Measurements from ENCODE around the gene NCBP2.

Gene NCBP2

GRCh38 chr3:196951371-196951770, 9.0 kb upstream of the NCBP2 start:
- TF ChIP-seq TAF1 (IDR thresholded peaks at IDR 0.05; ENCODE audit: borderline replicate concordance, insufficient read depth, low read length) (no peak), FOXP2 (optimal IDR thresholded peaks at IDR 0.05; ENCODE audit: borderline replicate concordance, extremely low read depth, extremely low read length, insufficient read depth) (no peak), POLR2AphosphoS5 (IDR thresholded peaks at IDR 0.05; ENCODE audit: low read depth, low read length) (no peak), REST (IDR thresholded peaks at IDR 0.05; ENCODE audit: insufficient read depth in 1 of 2, low read depth in 2 of 2, low read length in 2 of 2) (no peak), SIN3A (IDR thresholded peaks at IDR 0.05; ENCODE audit: borderline replicate concordance, insufficient read depth, low read length) (no peak)

GRCh38 chr3:196949750-196950149, 7.4 kb upstream of the NCBP2 start:
- TF ChIP-seq POLR2AphosphoS5 (IDR thresholded peaks at IDR 0.05; ENCODE audit: low read depth, low read length) (no peak), FOXP2 (optimal IDR thresholded peaks at IDR 0.05; ENCODE audit: borderline replicate concordance, extremely low read depth, extremely low read length, insufficient read depth) (no peak), REST (IDR thresholded peaks at IDR 0.05; ENCODE audit: insufficient read depth in 1 of 2, low read depth in 2 of 2, low read length in 2 of 2) (no peak), TAF1 (IDR thresholded peaks at IDR 0.05; ENCODE audit: borderline replicate concordance, insufficient read depth, low read length) (no peak), SIN3A (IDR thresholded peaks at IDR 0.05; ENCODE audit: borderline replicate concordance, insufficient read depth, low read length) (no peak)

- TF ChIP-seq SIN3A (IDR thresholded peaks at IDR 0.05; ENCODE audit: borderline replicate concordance, insufficient read depth, low read length) (no peak), POLR2AphosphoS5 (IDR thresholded peaks at IDR 0.05; ENCODE audit: low read depth, low read length) (no peak)
Measured at GRCh38 chr3:196949285-196949619, 6.9 kb upstream of the NCBP2 start.

DNA sequence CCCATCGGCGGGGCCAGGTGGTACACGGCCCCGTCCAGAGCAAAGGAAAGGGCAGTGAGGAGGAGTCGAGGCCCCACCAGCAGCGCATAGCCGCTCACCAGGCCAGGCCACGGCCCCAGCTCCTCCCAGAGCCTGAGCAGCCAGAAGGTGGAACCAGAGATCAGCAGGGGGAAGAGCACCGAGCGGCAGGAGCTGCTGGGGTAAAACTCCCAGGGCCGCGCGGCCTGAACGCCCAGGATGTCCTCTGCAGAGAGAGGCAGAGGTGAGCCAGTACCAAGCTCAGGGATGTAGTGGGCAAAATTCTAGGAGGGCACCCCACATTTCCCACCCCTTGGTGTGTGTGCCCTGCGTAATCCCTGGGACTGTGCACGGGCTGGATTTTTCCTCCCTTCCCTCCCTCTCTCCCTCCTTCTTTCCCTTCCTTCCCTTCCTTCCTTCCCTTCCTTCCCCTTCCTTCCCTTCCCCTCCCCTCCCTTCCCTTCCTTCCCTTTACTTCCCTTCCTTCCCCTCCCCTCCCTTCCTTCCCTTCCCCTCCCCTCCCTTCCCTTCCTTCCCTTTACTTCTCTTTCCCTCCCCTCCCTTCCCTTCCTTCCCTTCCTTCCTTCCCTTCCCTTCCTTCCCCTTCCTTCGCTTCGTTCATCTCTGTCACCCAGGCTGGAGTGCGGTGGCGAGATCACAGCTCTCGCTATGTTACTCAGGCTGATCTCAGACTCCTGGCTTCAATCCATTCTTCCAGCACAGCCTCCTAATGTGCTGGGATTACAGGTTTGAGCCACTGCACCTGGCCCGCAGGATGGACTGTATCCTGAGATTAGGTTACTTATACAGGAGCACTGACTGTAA, 6.3 kb upstream of the NCBP2 start:
- TF ChIP-seq POLR2AphosphoS5 (IDR thresholded peaks at IDR 0.05; ENCODE audit: low read depth, low read length) (no peak), TAF1 (IDR thresholded peaks at IDR 0.05; ENCODE audit: borderline replicate concordance, insufficient read depth, low read length) (no peak), FOXP2 (optimal IDR thresholded peaks at IDR 0.05; ENCODE audit: borderline replicate concordance, extremely low read depth, extremely low read length, insufficient read depth) (no peak), SIN3A (IDR thresholded peaks at IDR 0.05; ENCODE audit: borderline replicate concordance, insufficient read depth, low read length) (no peak), REST (IDR thresholded peaks at IDR 0.05; ENCODE audit: insufficient read depth in 1 of 2, low read depth in 2 of 2, low read length in 2 of 2) (no peak)

DNA sequence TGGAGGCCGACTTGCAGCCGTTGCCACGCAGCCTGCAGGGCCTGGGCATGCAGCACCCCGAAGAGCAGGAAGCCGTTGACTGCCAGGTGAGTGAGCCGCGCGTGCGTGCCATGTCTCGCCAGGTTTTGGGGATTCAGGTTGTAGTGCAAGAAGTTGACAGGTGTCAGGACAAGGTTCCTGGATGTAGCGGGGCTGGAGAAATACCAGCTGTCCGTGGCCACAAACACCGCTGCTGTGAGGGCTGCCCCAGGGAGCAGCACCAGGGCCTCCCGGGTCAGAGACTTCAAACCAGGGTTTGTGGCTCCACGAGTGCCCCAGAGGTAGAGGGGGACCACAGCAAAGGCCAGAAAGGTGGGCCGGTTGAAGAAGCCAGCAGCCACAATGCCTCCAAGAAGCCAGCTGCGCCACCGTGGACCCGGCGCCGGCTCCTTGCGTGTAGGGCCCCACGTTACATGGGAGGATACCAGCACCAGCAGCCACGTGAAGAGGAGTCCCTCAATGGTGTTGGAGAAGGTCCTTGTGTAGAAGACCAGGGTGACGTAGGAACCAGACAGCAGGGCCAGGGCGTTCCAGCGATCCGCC, 5.6 kb upstream of the NCBP2 start:
- no peak for TF ChIP-seq FOXP2 (optimal IDR thresholded peaks at IDR 0.05; ENCODE audit: borderline replicate concordance, extremely low read depth, extremely low read length, insufficient read depth)
- TF ChIP-seq TAF1 (IDR thresholded peaks at IDR 0.05; ENCODE audit: borderline replicate concordance, insufficient read depth, low read length), result no peak
- no peak for TF ChIP-seq REST (IDR thresholded peaks at IDR 0.05; ENCODE audit: insufficient read depth in 1 of 2, low read depth in 2 of 2, low read length in 2 of 2)
- TF ChIP-seq SIN3A (IDR thresholded peaks at IDR 0.05; ENCODE audit: borderline replicate concordance, insufficient read depth, low read length), result no peak
- TF ChIP-seq POLR2AphosphoS5 (IDR thresholded peaks at IDR 0.05; ENCODE audit: low read depth, low read length), result no peak
